Memory B cell (primary cell): ENCODE data around the gene TLN1.
A peak's percentile ranks its signal among the peaks of the same experiment; 100 is the strongest.

Experiments used
- ATAC-seq: fragments of 150-1000 bp; cut with Tn5 transposase; 2 replicates; pipeline ENCODE4 v1.10.0; 2021; ENCODE audit warnings: low read depth, mild to moderate bottlenecking, moderate library complexity
- DNase-seq, 2 donors: peaks; one replicate each; pipeline ENCODE4 v3.0.0; 2022; ENCODE audit warnings: low spot score in 2 of 2
- H3K27ac Mint-ChIP-seq: one replicate; pipeline ENCODE4 v1.8.0; 2022; ENCODE audit warnings: mild to moderate bottlenecking, moderate library complexity, mixed read lengths
- H3K27me3 Mint-ChIP-seq: one replicate; pipeline ENCODE4 v1.8.0; 2022; ENCODE audit warnings: mixed read lengths
- H3K36me3 Mint-ChIP-seq: one replicate; pipeline ENCODE4 v1.8.0; 2022; ENCODE audit warnings: mild to moderate bottlenecking, mixed read lengths
- H3K4me1 Mint-ChIP-seq: one replicate; pipeline ENCODE4 v1.8.0; 2022; ENCODE audit warnings: mixed read lengths
- H3K4me3 Mint-ChIP-seq: one replicate; pipeline ENCODE4 v1.8.0; 2022; ENCODE audit warnings: mild to moderate bottlenecking, moderate library complexity, mixed read lengths
- H3K9me3 Mint-ChIP-seq: one replicate; pipeline ENCODE4 v1.8.0; 2022; ENCODE audit warnings: mixed read lengths

Gene TLN1

GRCh38 chr9:35656831-35657545 lies 75.0 kb downstream of the TLN1 start:
- H3K27me3 Mint-ChIP-seq: no peaks in the 10 kb centered on the region
- peaks cover 35% of the 10 kb centered on the region for H3K4me1 Mint-ChIP-seq
- ATAC-seq: no peak
- no peaks in the 10 kb centered on the region for H3K9me3 Mint-ChIP-seq
- no peak for DNase-seq
- H3K27ac Mint-ChIP-seq: peak overlapping the region; percentile 100
- peak overlapping the region; percentile 90 for H3K4me3 Mint-ChIP-seq
- H3K36me3 Mint-ChIP-seq: peaks cover 7% of the 10 kb centered on the region

- Mint-ChIP-seq H3K36me3 (peaks cover 7% of the 10 kb centered on the region), H3K27me3 (no peaks in the 10 kb centered on the region), H3K4me1 (peaks cover 34% of the 10 kb centered on the region), H3K27ac (peak overlapping the region; percentile 100), H3K4me3 (peak overlapping the region; percentile 90), H3K9me3 (no peaks in the 10 kb centered on the region)
- no peak for DNase-seq
- no peak for ATAC-seq
Measured at GRCh38 chr9:35656348-35656747, 75.6 kb downstream of the TLN1 start.

GRCh38 chr9:35653611-35654010 lies 78.4 kb downstream of the TLN1 start:
- H3K27me3 Mint-ChIP-seq: no peaks in the 10 kb centered on the region
- no peak overlapping the region for H3K4me3 Mint-ChIP-seq
- no peaks in the 10 kb centered on the region for H3K9me3 Mint-ChIP-seq
- no peaks in the 10 kb centered on the region for H3K36me3 Mint-ChIP-seq
- H3K4me1 Mint-ChIP-seq: peaks cover 41% of the 10 kb centered on the region
- DNase-seq (no peak), ATAC-seq (no peak)
- peak overlapping the region; percentile 35 for H3K27ac Mint-ChIP-seq

DNA sequence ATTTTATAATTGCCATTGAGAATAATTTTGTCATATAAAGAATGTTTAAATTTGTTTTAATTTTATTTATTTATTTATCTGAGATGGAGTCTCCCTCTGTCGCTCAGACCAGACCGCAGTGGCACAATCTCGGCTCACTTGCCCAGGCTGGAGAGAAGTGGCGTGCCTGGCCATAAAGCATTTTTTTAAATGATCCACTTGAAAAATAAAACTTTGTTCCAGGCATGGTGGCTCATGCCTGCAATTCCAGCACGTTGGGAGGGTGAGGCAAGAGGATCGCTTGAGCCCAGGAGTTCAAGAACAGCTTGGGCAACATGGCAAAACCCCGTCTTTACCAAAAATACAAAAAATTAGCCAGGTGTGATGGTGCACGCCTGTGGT lies 79.2 kb downstream of the TLN1 start:
- Mint-ChIP-seq H3K4me1 (peaks cover 47% of the 10 kb centered on the region), H3K36me3 (peaks cover 2% of the 10 kb centered on the region), H3K9me3 (no peaks in the 10 kb centered on the region), H3K4me3 (no peak overlapping the region), H3K27me3 (no peaks in the 10 kb centered on the region), H3K27ac (no peak overlapping the region)
- ATAC-seq (no peak), DNase-seq (no peak)

GRCh38 chr9:35651956-35652828 lies 79.8 kb downstream of the TLN1 start:
- peak overlapping the region; percentile 28 for H3K4me3 Mint-ChIP-seq
- DNase-seq (no peak), ATAC-seq (no peak)
- no peaks in the 10 kb centered on the region for H3K9me3 Mint-ChIP-seq
- H3K27me3 Mint-ChIP-seq: no peaks in the 10 kb centered on the region
- H3K27ac Mint-ChIP-seq: no peak overlapping the region
- peaks cover 2% of the 10 kb centered on the region for H3K36me3 Mint-ChIP-seq
- H3K4me1 Mint-ChIP-seq: peaks cover 46% of the 10 kb centered on the region

DNA sequence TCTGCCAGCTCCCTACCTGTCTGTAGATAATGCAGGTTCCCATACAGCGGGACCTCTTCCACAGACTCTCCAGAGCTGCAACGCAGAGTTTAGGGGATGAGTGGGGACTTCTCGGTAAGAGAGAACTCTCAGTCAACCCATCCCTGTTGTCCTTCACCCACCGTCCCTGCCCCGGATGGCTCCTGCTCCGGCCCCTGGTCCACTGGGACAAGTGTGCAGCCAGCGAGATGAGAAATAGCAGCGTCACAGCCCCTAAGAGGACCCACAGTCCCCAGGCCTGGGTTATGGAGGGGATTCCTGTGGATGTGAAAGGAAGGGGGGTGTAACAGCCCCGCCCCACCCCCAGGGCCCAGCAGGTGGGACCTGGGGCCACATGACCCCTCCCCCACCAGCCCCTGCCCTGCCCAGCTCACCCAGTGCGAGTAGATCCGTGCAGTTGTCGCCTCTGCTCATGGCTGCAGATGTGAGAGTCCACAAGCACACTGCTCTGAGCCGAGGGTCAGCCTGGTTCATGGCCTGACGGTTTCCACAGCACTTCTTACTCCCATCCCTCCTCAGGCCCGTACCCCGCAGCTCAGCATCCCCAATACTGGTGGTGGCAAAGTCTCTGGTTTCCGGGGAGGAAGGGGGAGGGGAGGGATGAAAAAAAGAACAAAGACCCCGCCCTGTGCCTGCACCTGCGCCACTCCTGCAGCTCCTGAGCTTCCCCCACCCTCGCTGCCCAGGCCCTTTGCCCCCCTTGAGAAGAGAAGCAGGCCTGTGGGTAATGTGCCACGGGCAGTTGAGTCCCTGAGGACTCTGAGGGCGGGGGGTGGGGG lies 81.4 kb downstream of the TLN1 start, which contains the start of gene SIT1:
Gene SIT1 (minus strand): TSS at position 591 of the 818 bp plus-strand sequence. CDS start 78 bp downstream, at position 513.
- no peak for ATAC-seq

GRCh38 chr9:35649431-35650340 lies 82.3 kb downstream of the TLN1 start:
- Mint-ChIP-seq H3K4me1 (peaks cover 40% of the 10 kb centered on the region), H3K36me3 (peaks cover 2% of the 10 kb centered on the region), H3K4me3 (peak overlapping the region; percentile 94), H3K27me3 (no peaks in the 10 kb centered on the region), H3K27ac (peak overlapping the region; percentile 95), H3K9me3 (no peaks in the 10 kb centered on the region)
- DNase-seq (no peak), ATAC-seq (no peak)

More for the DNA sequence above, 81.4 kb downstream of the TLN1 start, which contains the start of gene SIT1:
- DNase-seq: no peak
- H3K36me3 Mint-ChIP-seq: peaks cover 2% of the 10 kb centered on the region
- no peaks in the 10 kb centered on the region for H3K9me3 Mint-ChIP-seq
- peaks cover 40% of the 10 kb centered on the region for H3K4me1 Mint-ChIP-seq
- H3K27me3 Mint-ChIP-seq: no peaks in the 10 kb centered on the region
- peak within 1 kb of the TSS; percentile 95 for H3K27ac Mint-ChIP-seq
- peak within 1 kb of the TSS; percentile 94 for H3K4me3 Mint-ChIP-seq
